ENCODE results near the gene TAS2R16.

The TAS2R16 gene

DNA sequence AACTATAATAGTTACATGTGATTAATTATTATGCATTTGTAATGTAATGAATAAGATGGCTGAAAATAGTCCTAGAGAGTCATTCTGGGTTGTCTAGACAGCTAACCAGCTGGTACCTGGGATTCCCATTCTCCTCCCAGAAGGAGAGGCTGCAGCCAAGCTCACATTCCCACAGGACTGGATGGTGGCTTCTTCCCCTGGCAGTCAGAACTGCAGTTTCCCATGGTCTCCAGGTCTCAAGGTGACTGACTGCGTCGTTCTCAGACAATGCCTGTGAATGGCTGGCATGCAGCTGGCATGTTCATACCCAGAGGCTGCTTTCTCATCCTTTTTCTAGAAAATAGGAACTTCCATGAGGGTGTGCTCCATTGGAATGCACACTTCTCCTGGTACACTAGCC lies 21.3 kb downstream of the TAS2R16 start:
- no peak for ATAC-seq
- TF ChIP-seq, protein P1, sequence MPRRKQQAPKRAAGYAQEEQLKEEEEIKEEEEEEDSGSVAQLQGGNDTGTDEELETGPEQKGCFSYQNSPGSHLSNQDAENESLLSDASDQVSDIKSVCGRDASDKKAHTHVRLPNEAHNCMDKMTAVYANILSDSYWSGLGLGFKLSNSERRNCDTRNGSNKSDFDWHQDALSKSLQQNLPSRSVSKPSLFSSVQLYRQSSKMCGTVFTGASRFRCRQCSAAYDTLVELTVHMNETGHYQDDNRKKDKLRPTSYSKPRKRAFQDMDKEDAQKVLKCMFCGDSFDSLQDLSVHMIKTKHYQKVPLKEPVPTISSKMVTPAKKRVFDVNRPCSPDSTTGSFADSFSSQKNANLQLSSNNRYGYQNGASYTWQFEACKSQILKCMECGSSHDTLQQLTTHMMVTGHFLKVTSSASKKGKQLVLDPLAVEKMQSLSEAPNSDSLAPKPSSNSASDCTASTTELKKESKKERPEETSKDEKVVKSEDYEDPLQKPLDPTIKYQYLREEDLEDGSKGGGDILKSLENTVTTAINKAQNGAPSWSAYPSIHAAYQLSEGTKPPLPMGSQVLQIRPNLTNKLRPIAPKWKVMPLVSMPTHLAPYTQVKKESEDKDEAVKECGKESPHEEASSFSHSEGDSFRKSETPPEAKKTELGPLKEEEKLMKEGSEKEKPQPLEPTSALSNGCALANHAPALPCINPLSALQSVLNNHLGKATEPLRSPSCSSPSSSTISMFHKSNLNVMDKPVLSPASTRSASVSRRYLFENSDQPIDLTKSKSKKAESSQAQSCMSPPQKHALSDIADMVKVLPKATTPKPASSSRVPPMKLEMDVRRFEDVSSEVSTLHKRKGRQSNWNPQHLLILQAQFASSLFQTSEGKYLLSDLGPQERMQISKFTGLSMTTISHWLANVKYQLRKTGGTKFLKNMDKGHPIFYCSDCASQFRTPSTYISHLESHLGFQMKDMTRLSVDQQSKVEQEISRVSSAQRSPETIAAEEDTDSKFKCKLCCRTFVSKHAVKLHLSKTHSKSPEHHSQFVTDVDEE (CRISPR knock-in tag; IDR thresholded peaks at IDR 0.05) = no peak

DNA sequence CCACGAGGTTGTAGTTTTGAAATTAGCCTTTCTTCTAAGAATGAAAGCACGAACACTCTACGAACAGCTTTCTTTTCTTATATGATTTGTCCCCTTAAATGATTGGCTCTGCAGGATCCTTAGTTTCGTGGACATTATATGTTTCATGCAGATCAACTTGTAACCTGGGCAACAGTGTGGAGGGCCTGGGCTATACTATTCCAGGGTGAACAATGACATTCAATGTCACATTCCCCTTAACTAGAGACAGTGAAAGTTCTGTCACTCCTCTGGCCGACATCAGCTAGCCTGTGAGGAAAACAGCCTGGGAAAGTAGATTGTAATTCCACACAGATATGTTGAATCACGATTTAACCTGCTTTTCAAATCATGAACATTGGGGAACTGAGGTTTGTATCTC lies 23.4 kb downstream of the TAS2R16 start:
- TF ChIP-seq BACH2 (CRISPR knock-in tag; IDR thresholded peaks at IDR 0.05; ENCODE audit: borderline replicate concordance) (no peak), SNAI2 (CRISPR knock-in tag; IDR thresholded peaks at IDR 0.05) (no peak), ARNTL (CRISPR knock-in tag; IDR thresholded peaks at IDR 0.05; ENCODE audit: borderline replicate concordance, low read depth) (no peak), ZNF565 (CRISPR knock-in tag; conservative IDR thresholded peaks at IDR 0.05; ENCODE audit: low read depth) (no peak), TOX (CRISPR knock-in tag; IDR thresholded peaks at IDR 0.05; ENCODE audit: borderline replicate concordance) (no peak), ZNF8 (CRISPR knock-in tag; IDR thresholded peaks at IDR 0.05) (no peak), ESRRG (CRISPR knock-in tag; IDR thresholded peaks at IDR 0.05) (no peak), ISL1 (CRISPR knock-in tag; IDR thresholded peaks at IDR 0.05) (no peak), CSDC2 (CRISPR knock-in tag; IDR thresholded peaks at IDR 0.05) (no peak), PPARA (CRISPR knock-in tag; IDR thresholded peaks at IDR 0.05; ENCODE audit: borderline replicate concordance) (no peak), ZFP30 (CRISPR knock-in tag; IDR thresholded peaks at IDR 0.05) (no peak), RARB (CRISPR knock-in tag; IDR thresholded peaks at IDR 0.05) (no peak)
- TF ChIP-seq, protein P2, sequence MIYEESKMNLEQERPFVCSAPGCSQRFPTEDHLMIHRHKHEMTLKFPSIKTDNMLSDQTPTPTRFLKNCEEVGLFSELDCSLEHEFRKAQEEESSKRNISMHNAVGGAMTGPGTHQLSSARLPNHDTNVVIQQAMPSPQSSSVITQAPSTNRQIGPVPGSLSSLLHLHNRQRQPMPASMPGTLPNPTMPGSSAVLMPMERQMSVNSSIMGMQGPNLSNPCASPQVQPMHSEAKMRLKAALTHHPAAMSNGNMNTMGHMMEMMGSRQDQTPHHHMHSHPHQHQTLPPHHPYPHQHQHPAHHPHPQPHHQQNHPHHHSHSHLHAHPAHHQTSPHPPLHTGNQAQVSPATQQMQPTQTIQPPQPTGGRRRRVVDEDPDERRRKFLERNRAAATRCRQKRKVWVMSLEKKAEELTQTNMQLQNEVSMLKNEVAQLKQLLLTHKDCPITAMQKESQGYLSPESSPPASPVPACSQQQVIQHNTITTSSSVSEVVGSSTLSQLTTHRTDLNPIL (CRISPR knock-in tag; IDR thresholded peaks at IDR 0.05; ENCODE audit: low read depth) = no peak
- TF ChIP-seq, protein P3, sequence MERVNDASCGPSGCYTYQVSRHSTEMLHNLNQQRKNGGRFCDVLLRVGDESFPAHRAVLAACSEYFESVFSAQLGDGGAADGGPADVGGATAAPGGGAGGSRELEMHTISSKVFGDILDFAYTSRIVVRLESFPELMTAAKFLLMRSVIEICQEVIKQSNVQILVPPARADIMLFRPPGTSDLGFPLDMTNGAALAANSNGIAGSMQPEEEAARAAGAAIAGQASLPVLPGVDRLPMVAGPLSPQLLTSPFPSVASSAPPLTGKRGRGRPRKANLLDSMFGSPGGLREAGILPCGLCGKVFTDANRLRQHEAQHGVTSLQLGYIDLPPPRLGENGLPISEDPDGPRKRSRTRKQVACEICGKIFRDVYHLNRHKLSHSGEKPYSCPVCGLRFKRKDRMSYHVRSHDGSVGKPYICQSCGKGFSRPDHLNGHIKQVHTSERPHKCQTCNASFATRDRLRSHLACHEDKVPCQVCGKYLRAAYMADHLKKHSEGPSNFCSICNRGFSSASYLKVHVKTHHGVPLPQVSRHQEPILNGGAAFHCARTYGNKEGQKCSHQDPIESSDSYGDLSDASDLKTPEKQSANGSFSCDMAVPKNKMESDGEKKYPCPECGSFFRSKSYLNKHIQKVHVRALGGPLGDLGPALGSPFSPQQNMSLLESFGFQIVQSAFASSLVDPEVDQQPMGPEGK (CRISPR knock-in tag; IDR thresholded peaks at IDR 0.05; ENCODE audit: borderline replicate concordance) = no peak
- ATAC-seq = no peak

DNA sequence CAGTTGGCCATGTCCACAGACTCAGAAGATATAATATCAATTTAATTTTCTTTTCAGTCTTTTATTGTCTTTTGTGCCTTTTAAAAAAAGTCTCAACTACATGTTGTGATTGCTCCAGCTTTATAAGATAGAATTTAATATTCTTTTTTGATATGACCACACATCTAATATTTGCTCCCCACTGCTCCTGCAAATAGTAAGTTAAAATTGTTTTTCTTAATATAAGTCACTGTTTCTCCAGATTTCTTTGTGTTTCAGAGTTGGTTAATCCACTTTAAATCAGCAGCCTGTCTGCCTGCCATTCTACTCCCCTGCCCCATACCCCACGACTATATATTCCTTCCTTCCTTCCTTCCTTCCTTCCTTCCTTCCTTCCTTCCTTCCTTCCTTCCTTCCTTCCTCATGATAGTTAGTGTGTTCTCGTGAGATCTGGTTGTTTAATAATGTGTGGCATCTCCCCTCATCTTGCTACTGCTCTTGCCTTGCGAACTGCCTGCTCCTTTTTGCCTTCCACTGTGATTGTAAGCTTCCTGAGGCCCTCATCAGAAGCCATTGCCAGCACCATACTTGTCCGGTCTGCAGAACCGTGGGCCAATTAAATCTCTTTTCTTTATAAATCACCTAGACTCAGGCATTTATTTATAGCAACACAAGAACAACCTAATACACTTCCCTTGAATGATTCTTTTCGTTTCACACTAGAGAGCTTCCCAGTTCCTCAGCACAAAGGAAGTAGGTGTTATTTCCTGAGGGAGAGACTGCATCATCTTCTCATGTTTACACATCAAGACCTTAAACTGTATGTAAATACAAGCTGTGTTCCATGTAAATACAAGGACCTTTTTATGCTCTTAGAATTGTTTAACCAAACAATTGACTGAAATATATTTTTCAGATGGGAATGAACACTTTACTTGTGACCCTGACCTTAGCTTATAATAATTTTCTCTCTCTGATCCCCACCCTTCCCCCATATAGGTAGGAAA lies 24.5 kb downstream of the TAS2R16 start:
- no peak for ATAC-seq
- TF ChIP-seq GLIS3 (CRISPR knock-in tag; IDR thresholded peaks at IDR 0.05) (no peak), CSDC2 (CRISPR knock-in tag; IDR thresholded peaks at IDR 0.05) (no peak), ESRRG (CRISPR knock-in tag; IDR thresholded peaks at IDR 0.05) (no peak), ZFP30 (CRISPR knock-in tag; IDR thresholded peaks at IDR 0.05) (no peak), ZFP3 (CRISPR knock-in tag; IDR thresholded peaks at IDR 0.05) (no peak), ISL1 (CRISPR knock-in tag; IDR thresholded peaks at IDR 0.05) (no peak), OSR1 (CRISPR knock-in tag; IDR thresholded peaks at IDR 0.05) (no peak), ZNF565 (CRISPR knock-in tag; conservative IDR thresholded peaks at IDR 0.05; ENCODE audit: low read depth) (no peak), ZNF70 (CRISPR knock-in tag; IDR thresholded peaks at IDR 0.05) (no peak), ZNF8 (CRISPR knock-in tag; IDR thresholded peaks at IDR 0.05) (no peak), SNAI2 (CRISPR knock-in tag; IDR thresholded peaks at IDR 0.05) (no peak), RARB (CRISPR knock-in tag; IDR thresholded peaks at IDR 0.05) (no peak), TOX (CRISPR knock-in tag; IDR thresholded peaks at IDR 0.05; ENCODE audit: borderline replicate concordance) (no peak), TCF4 (CRISPR knock-in tag; IDR thresholded peaks at IDR 0.05; ENCODE audit: borderline replicate concordance) (no peak), ZC3H10 (CRISPR knock-in tag; IDR thresholded peaks at IDR 0.05) (no peak), BACH2 (CRISPR knock-in tag; IDR thresholded peaks at IDR 0.05; ENCODE audit: borderline replicate concordance) (no peak)
- TF ChIP-seq, protein P2 (CRISPR knock-in tag; IDR thresholded peaks at IDR 0.05; ENCODE audit: low read depth) = no peak
- TF ChIP-seq, protein P4, sequence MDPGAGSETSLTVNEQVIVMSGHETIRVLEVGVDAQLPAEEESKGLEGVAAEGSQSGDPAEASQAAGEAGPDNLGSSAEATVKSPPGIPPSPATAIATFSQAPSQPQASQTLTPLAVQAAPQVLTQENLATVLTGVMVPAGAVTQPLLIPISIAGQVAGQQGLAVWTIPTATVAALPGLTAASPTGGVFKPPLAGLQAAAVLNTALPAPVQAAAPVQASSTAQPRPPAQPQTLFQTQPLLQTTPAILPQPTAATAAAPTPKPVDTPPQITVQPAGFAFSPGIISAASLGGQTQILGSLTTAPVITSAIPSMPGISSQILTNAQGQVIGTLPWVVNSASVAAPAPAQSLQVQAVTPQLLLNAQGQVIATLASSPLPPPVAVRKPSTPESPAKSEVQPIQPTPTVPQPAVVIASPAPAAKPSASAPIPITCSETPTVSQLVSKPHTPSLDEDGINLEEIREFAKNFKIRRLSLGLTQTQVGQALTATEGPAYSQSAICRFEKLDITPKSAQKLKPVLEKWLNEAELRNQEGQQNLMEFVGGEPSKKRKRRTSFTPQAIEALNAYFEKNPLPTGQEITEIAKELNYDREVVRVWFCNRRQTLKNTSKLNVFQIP (CRISPR knock-in tag; IDR thresholded peaks at IDR 0.05; ENCODE audit: borderline replicate concordance, low read depth) = no peak
- TF ChIP-seq, protein P3 (CRISPR knock-in tag; IDR thresholded peaks at IDR 0.05; ENCODE audit: borderline replicate concordance) = no peak
